ENCODE results near the gene VAV3. TPM values are rescaled to one million over a fixed set of nuclear protein-coding genes. Genes with fewer than 3 reads are reported as not detected.

Gene VAV3
- total and polyA plus RNA-seq, 2 donors from 2014 or later, result 61.6 to 87.5 TPM

- Histone ChIP-seq H3K4me3 (ENCODE audit: low read length in 3 of 3) (no peak overlapping the region), H3K36me3 (ENCODE audit: control insufficient read depth in 2 of 3, insufficient read depth in 3 of 3, low read length in 3 of 3) (no peaks in the 10 kb centered on the region), H3K9ac (ENCODE audit: low read length in 3 of 3) (no peak overlapping the region), H3K27ac (ENCODE audit: low read depth in 2 of 2, low read length in 2 of 2) (no peak overlapping the region), H3K9me3 (ENCODE audit: control insufficient read depth in 2 of 3, insufficient read depth in 1 of 3, low read length in 3 of 3) (no peaks in the 10 kb centered on the region), H3K27me3 (ENCODE audit: control insufficient read depth, insufficient read depth, low read length) (no peaks in the 10 kb centered on the region), H3K4me1 (ENCODE audit: control insufficient read depth in 2 of 3, insufficient read depth in 2 of 3, low read depth in 1 of 3, low read length in 3 of 3) (peaks cover 0 to 3% (median 0%) of the 10 kb centered on the region in 3 donors)
- intact Hi-C loops (cut with DNase I), result no loop called here
- no peak for TF ChIP-seq CTCF (IDR thresholded peaks at IDR 0.05; ENCODE audit: borderline replicate concordance, extremely low read depth, insufficient read depth)
- FAIRE-seq (no peak), DNase-seq (no peak)
Observed at GRCh38 chr1:107975851-107976250, 10.9 kb upstream of the VAV3 start.

GRCh38 chr1:107974090-107974489 is 9.1 kb upstream of the VAV3 start:
- FAIRE-seq (no peak), DNase-seq (no peak)
- Histone ChIP-seq H3K9ac (ENCODE audit: low read length in 3 of 3) (no peak overlapping the region), H3K36me3 (ENCODE audit: control insufficient read depth in 2 of 3, insufficient read depth in 3 of 3, low read length in 3 of 3) (no peaks in the 10 kb centered on the region), H3K9me3 (ENCODE audit: control insufficient read depth in 2 of 3, insufficient read depth in 1 of 3, low read length in 3 of 3) (no peaks in the 10 kb centered on the region), H3K4me1 (ENCODE audit: control insufficient read depth in 2 of 3, insufficient read depth in 2 of 3, low read depth in 1 of 3, low read length in 3 of 3) (peaks cover 0 to 3% (median 0%) of the 10 kb centered on the region in 3 donors), H3K4me3 (ENCODE audit: low read length in 3 of 3) (no peak overlapping the region), H3K27ac (ENCODE audit: low read depth in 2 of 2, low read length in 2 of 2) (no peak overlapping the region), H3K27me3 (ENCODE audit: control insufficient read depth, insufficient read depth, low read length) (no peaks in the 10 kb centered on the region)
- intact Hi-C loops (cut with DNase I), result no loop called here
- no peak for TF ChIP-seq CTCF (IDR thresholded peaks at IDR 0.05; ENCODE audit: borderline replicate concordance, extremely low read depth, insufficient read depth)

GRCh38 chr1:107972391-107973180 is 7.6 kb upstream of the VAV3 start:
- FAIRE-seq (no peak), DNase-seq (no peak)
- TF ChIP-seq CTCF (IDR thresholded peaks at IDR 0.05; ENCODE audit: borderline replicate concordance, extremely low read depth, insufficient read depth), result no peak
- Histone ChIP-seq H3K27me3 (ENCODE audit: control insufficient read depth, insufficient read depth, low read length) (no peaks in the 10 kb centered on the region), H3K36me3 (ENCODE audit: control insufficient read depth in 2 of 3, insufficient read depth in 3 of 3, low read length in 3 of 3) (no peaks in the 10 kb centered on the region), H3K4me1 (ENCODE audit: control insufficient read depth in 2 of 3, insufficient read depth in 2 of 3, low read depth in 1 of 3, low read length in 3 of 3) (peaks cover 0 to 3% (median 0%) of the 10 kb centered on the region in 3 donors), H3K9ac (ENCODE audit: low read length in 3 of 3) (no peak overlapping the region), H3K9me3 (ENCODE audit: control insufficient read depth in 2 of 3, insufficient read depth in 1 of 3, low read length in 3 of 3) (no peaks in the 10 kb centered on the region), H3K27ac (ENCODE audit: low read depth in 2 of 2, low read length in 2 of 2) (no peak overlapping the region), H3K4me3 (ENCODE audit: low read length in 3 of 3) (no peak overlapping the region)
- intact Hi-C loops (cut with DNase I), result no loop called here
